Kidney (tissue), 14 donors: ENCODE measurements around the gene COG2. TPM values are rescaled to one million over a fixed set of nuclear protein-coding genes. Genes with fewer than 3 reads are reported as not detected.

Source experiments
- DNase-seq, 5 donors: peaks; one replicate each; pipeline ENCODE4 v3.0.0-alpha.2; 2013 to 2020
- FAIRE-seq: peaks from 2 replicates; lab custom pipeline; 2012; peaks lifted over from hg19 to GRCh38; lab: Jason Lieb, UNC
- H3K27ac ChIP-seq, 2 donors: one replicate each; pipeline ENCODE4 v1.7.0; 2013; ENCODE audit warnings: low read depth in 2 of 2, low read length in 2 of 2, inconsistent platforms in 1 of 2
- H3K27me3 ChIP-seq: one replicate; pipeline ENCODE4 v1.7.1; 2013; ENCODE audit warnings: low read length, inconsistent platforms; ENCODE audit not compliant: control insufficient read depth, insufficient read depth
- H3K36me3 ChIP-seq, 3 donors: one replicate each; pipeline versions ENCODE4 v1.7.0 to v1.7.1; 2013; ENCODE audit warnings: low read length in 3 of 3, control low read depth in 1 of 3, inconsistent platforms in 1 of 3; ENCODE audit not compliant: insufficient read depth in 3 of 3, control insufficient read depth in 2 of 3
- H3K4me1 ChIP-seq, 3 donors: one replicate each; pipeline versions ENCODE4 v1.7.0 to v1.7.1; 2013; ENCODE audit warnings: low read length in 3 of 3, inconsistent platforms in 1 of 3, low read depth in 1 of 3; ENCODE audit not compliant: control insufficient read depth in 2 of 3, insufficient read depth in 2 of 3
- H3K4me3 ChIP-seq, 3 donors: one replicate each; pipeline versions ENCODE4 v1.7.0 to v1.8.1; 2013; ENCODE audit warnings: low read length in 3 of 3, control low read depth in 1 of 3, inconsistent platforms in 1 of 3
- H3K9ac ChIP-seq, 3 donors: one replicate each; pipeline versions ENCODE4 v1.7.0 to v1.7.1; 2013; ENCODE audit warnings: low read length in 3 of 3, control low read depth in 1 of 3, inconsistent platforms in 1 of 3
- H3K9me3 ChIP-seq, 3 donors: one replicate each; pipeline versions ENCODE4 v1.7.0 to v1.7.1; 2013; ENCODE audit warnings: low read length in 3 of 3, control low read depth in 1 of 3, inconsistent platforms in 1 of 3; ENCODE audit not compliant: control insufficient read depth in 2 of 3, insufficient read depth in 1 of 3
- CTCF ChIP-seq: IDR thresholded peaks from 3 replicates; pipeline ENCODE4 v1.5.1; 2012; ENCODE audit warnings: mild to moderate bottlenecking, moderate library complexity, borderline replicate concordance; ENCODE audit not compliant: insufficient read depth; ENCODE audit errors: extremely low read depth
- intact Hi-C: fragments of 100-400 bp; cut with DNase I; formaldehyde crosslinking; loops from one replicate; pipeline ENCODE4 v1.11.1; 2022
- polyA plus RNA-seq: library from polyadenylated mRNA; stranded (reverse); fragments of 350-450 nt; fragmentation: Illumina TruSeq; extraction: RNeasy Lipid Tissue Mini Kit (QIAGEN cat#74804); gene quantifications from one replicate; pipeline ENCODE4 v1.2.3, GENCODE V29; 2014; ENCODE audit warnings: low read depth, low replicate concordance; ENCODE audit not compliant: insufficient read depth
- total RNA-seq: library from RNA; stranded (reverse); fragmentation: NEBNext Ultra II Directional; extraction: Animal tissue kit (Norgen Biotek cat#: 25700); gene quantifications from one replicate; pipeline ENCODE4 v1.2.1, GENCODE V29; 2021
- donor health status: control.
- donor health status: control.
- donor health status: control.
- donor health status: control.
- donor health status: control.
- donor health status: DM: yes; HTN: yes; CAD: no.
- donor health status: Normal renal cell carcinoma (clear cell type).

The COG2 gene
- total and polyA plus RNA-seq, 2 donors from 2014 or later, result 17.9 to 30.7 TPM

GRCh38 chr1:230629511-230629910 is 12.8 kb upstream of the COG2 start:
- no peak for TF ChIP-seq CTCF
- Histone ChIP-seq H3K4me3 (no peak overlapping the region), H3K36me3 (no peaks in the 10 kb centered on the region), H3K27me3 (no peaks in the 10 kb centered on the region), H3K4me1 (no peaks in the 10 kb centered on the region), H3K9me3 (no peaks in the 10 kb centered on the region), H3K27ac (no peak overlapping the region), H3K9ac (no peak overlapping the region)
- DNase-seq, result no peak
- intact Hi-C loops, result no loop called here
- no peak for FAIRE-seq

DNA sequence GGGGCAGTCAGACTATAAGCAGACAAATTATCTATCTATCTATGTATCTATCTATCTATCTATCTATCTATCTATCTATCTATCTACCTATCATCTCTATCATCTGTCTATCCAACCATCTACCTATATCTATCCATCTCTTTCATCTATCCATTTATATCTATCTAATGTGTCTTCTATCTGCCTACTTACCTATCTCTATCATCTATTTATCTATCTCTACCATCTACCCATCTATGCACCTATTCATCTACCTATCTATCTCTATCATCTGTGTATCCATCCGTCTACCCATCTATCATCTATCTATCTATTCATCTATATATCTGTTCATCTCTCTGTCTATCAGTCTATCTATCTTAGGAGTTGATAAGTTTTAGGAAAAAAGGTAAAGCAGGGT is 10.8 kb upstream of the COG2 start:
- no peaks in the 10 kb centered on the region for H3K27me3 ChIP-seq
- DNase-seq (no peak), FAIRE-seq (no peak)
- no peaks in the 10 kb centered on the region for H3K36me3 ChIP-seq
- no peak overlapping the region for H3K4me3 ChIP-seq
- TF ChIP-seq CTCF, result no peak
- no peak overlapping the region for H3K9ac ChIP-seq
- no peaks in the 10 kb centered on the region for H3K9me3 ChIP-seq
- intact Hi-C loops, result no loop called here
- no peaks in the 10 kb centered on the region for H3K4me1 ChIP-seq
- no peak overlapping the region for H3K27ac ChIP-seq

DNA sequence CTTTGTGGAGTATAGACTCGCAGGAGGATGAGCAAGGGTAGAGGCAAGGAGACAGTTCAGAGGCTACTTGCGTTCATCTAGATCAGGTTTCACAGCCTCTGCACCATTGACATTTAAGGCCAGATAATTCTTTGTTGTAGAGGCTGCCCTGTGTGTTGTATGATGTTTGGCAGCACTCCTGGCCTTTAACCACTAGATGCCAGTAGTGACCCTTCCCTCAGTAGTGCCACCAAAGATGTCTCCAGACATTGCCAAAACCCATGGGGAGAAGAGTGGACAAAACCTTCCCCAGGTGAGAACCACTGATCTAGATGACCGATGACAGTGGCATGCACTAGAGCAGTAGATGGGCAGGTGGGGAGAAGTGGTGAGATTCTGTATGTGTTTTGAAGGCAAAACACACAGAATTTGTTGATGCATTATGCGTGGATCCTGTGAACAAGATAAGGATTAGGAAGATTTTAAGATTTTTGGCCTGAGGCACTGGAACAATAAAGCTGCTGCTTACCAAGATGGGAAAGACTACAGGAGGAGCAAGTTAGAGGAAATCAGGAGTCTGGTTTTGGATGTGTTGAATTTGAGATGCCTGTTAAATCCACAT is 9.9 kb upstream of the COG2 start:
- FAIRE-seq (no peak), DNase-seq (peak in 4 of 5 donors; percentile 39 to 71 (median 54))
- H3K27ac ChIP-seq, result no peak overlapping the region
- no peaks in the 10 kb centered on the region for H3K4me1 ChIP-seq
- H3K9ac ChIP-seq, result no peak overlapping the region
- no peaks in the 10 kb centered on the region for H3K9me3 ChIP-seq
- H3K36me3 ChIP-seq, result no peaks in the 10 kb centered on the region
- TF ChIP-seq CTCF, result peak; percentile 62
- intact Hi-C loops, result no loop called here
- H3K4me3 ChIP-seq, result no peak overlapping the region
- no peaks in the 10 kb centered on the region for H3K27me3 ChIP-seq

GRCh38 chr1:230633469-230633868 is 8.8 kb upstream of the COG2 start:
- intact Hi-C loops, result no loop called here
- no peaks in the 10 kb centered on the region for H3K27me3 ChIP-seq
- no peak overlapping the region for H3K27ac ChIP-seq
- DNase-seq (no peak), FAIRE-seq (no peak)
- H3K9ac ChIP-seq, result no peak overlapping the region
- no peak overlapping the region for H3K4me3 ChIP-seq
- no peak for TF ChIP-seq CTCF
- no peaks in the 10 kb centered on the region for H3K9me3 ChIP-seq
- no peaks in the 10 kb centered on the region for H3K4me1 ChIP-seq
- no peaks in the 10 kb centered on the region for H3K36me3 ChIP-seq
